Endothelial cell of umbilical vein (primary cell): ENCODE measurements around the gene TRIM47.

ENCODE experiments used
- EZH2 ChIP-seq: IDR thresholded peaks from 2 replicates; pipeline ENCODE4 v1.6.1; 2012; ENCODE audit warnings: borderline replicate concordance, low read depth, mild to moderate bottlenecking, moderate library complexity, low read length, inconsistent platforms; ENCODE audit not compliant: severe bottlenecking
- GATA2 ChIP-seq: IDR thresholded peaks from 2 replicates; pipeline ENCODE4 v1.7.0; 2011; ENCODE audit warnings: low read depth, mild to moderate bottlenecking, moderate library complexity, mixed read lengths, low read length; ENCODE audit not compliant: insufficient read length, insufficient read depth
- MYC ChIP-seq: IDR thresholded peaks from one replicate; pipeline ENCODE4 v1.6.1; 2011; ENCODE audit warnings: mild to moderate bottlenecking, low read depth, low read length
- POLR2A ChIP-seq: IDR thresholded peaks from 2 replicates; pipeline ENCODE4 v1.6.1; 2012; ENCODE audit warnings: low read depth, mild to moderate bottlenecking, control low read depth, low read length
- POLR2AphosphoS5 ChIP-seq: IDR thresholded peaks from 2 replicates; pipeline ENCODE4 v1.6.1; 2012; ENCODE audit warnings: low read depth, mild to moderate bottlenecking, control low read depth, low read length, moderate library complexity; ENCODE audit not compliant: insufficient read depth
- TF ChIP-seq, protein P1 (sequence below): IDR thresholded peaks from 2 replicates; pipeline ENCODE4 v1.6.1; 2011; ENCODE audit not compliant: insufficient read depth, insufficient read length
- TF ChIP-seq, protein P2 (sequence below), 2 donors: IDR thresholded peaks; 1 replicate in 1 of 2; 2 replicates in 1 of 2; pipeline ENCODE4 v1.5.1; 2011; ENCODE audit warnings: low read length in 2 of 2, mild to moderate bottlenecking in 2 of 2, moderate library complexity in 2 of 2, control low read depth in 1 of 2, inconsistent platforms in 1 of 2, low read depth in 1 of 2; ENCODE audit not compliant: insufficient read depth in 1 of 2; ENCODE audit errors: extremely low read depth in 1 of 2

DNA sequence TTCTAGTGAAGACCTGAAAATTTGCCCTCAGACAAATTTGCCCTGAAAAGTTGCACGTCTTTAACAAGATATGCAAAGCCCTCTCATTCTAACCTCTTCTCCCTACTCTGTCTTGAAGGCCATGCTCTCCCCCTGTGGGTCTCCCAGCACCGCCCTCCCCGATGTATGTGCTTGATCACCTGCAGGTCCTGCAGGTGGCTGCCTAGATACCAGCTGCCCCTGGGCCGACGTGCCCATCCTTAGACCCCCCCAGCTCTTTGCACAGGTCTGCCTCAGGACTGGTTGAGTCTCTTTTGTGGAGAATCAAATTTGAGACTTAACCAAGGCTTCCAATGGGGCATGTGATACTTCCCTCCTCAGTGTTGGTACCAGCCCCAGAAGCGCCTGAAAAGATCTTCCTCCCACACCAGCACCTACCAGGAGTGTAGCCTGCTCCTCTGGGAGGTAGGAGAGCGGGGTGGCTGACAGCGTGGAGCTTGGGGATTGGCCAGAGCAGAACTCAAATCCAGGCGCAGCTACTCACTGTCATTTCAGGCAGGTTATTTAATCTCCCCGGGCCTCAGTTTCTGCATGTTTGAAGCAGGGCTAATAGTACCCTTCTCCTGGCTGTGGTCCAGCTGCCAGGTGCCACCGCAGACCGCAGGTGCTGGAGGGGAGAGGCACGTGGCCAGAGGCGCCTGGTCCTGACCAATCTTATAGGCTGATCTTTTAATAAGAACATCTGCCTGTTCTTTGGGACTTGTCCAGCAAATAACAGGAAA, 30.9 kb upstream of the TRIM47 start:
- no peak for TF ChIP-seq POLR2AphosphoS5
- no peak for TF ChIP-seq EZH2
- TF ChIP-seq, protein P1, sequence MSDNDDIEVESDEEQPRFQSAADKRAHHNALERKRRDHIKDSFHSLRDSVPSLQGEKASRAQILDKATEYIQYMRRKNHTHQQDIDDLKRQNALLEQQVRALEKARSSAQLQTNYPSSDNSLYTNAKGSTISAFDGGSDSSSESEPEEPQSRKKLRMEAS: no peak
- no peak for TF ChIP-seq POLR2A
- TF ChIP-seq, protein P2, sequence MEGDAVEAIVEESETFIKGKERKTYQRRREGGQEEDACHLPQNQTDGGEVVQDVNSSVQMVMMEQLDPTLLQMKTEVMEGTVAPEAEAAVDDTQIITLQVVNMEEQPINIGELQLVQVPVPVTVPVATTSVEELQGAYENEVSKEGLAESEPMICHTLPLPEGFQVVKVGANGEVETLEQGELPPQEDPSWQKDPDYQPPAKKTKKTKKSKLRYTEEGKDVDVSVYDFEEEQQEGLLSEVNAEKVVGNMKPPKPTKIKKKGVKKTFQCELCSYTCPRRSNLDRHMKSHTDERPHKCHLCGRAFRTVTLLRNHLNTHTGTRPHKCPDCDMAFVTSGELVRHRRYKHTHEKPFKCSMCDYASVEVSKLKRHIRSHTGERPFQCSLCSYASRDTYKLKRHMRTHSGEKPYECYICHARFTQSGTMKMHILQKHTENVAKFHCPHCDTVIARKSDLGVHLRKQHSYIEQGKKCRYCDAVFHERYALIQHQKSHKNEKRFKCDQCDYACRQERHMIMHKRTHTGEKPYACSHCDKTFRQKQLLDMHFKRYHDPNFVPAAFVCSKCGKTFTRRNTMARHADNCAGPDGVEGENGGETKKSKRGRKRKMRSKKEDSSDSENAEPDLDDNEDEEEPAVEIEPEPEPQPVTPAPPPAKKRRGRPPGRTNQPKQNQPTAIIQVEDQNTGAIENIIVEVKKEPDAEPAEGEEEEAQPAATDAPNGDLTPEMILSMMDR (IDR thresholded peaks at IDR 0.05; ENCODE audit: extremely low read depth in 1 of 2, insufficient read depth in 1 of 2, low read depth in 1 of 2, low read length in 2 of 2): no peak
- TF ChIP-seq MYC: no peak
- TF ChIP-seq GATA2: no peak
